ENCODE measurements around the gene NIFK.

GRCh38 chr2:121768143-121768755 is 31.6 kb upstream of the NIFK start:
- no peak for TF ChIP-seq CTCF (IDR thresholded peaks at IDR 0.05)
- no peak for TF ChIP-seq POLR2AphosphoS5 (IDR thresholded peaks at IDR 0.05)
- TF ChIP-seq POLR2A (IDR thresholded peaks at IDR 0.05) = no peak
- no peak for TF ChIP-seq EP300 (IDR thresholded peaks at IDR 0.05)

All from suprapubic skin (tissue), 4 donors.